Stimulated activated naive CD8-positive, alpha-beta T cell treated with anti-CD3 and anti-CD28 coated beads, Interleukin-15, Interleukin-2, amounts not matched to agents 100 ng/mL and 50 ng/mL, for 24 hours (primary cell): Measurements from ENCODE around the gene SEC61G.
A peak's percentile ranks its signal among the peaks of the same experiment; 100 is the strongest.

Experiments used
- H3K27ac Mint-ChIP-seq: one replicate; pipeline ENCODE4 v1.8.0; 2021; ENCODE audit warnings: mild to moderate bottlenecking, mixed read lengths
- H3K27me3 Mint-ChIP-seq: one replicate; pipeline ENCODE4 v1.8.0; 2021; ENCODE audit warnings: mixed read lengths
- H3K36me3 Mint-ChIP-seq: one replicate; pipeline ENCODE4 v1.8.0; 2021; ENCODE audit warnings: low read depth, mixed read lengths
- H3K4me1 Mint-ChIP-seq: one replicate; pipeline ENCODE4 v1.8.0; 2021; ENCODE audit warnings: low read depth, mixed read lengths
- H3K4me3 Mint-ChIP-seq: one replicate; pipeline ENCODE4 v1.8.0; 2021; ENCODE audit warnings: mild to moderate bottlenecking, mixed read lengths
- H3K9me3 Mint-ChIP-seq: one replicate; pipeline ENCODE4 v1.8.0; 2021; ENCODE audit warnings: mixed read lengths

SEC61G gene

GRCh38 chr7:54778696-54779540 lies 19.9 kb upstream of the SEC61G start:
- H3K27me3 Mint-ChIP-seq: peaks cover 4% of the 10 kb centered on the region
- H3K36me3 Mint-ChIP-seq: peaks cover 6% of the 10 kb centered on the region
- H3K27ac Mint-ChIP-seq: no peak overlapping the region
- no peaks in the 10 kb centered on the region for H3K4me1 Mint-ChIP-seq
- peaks cover 15% of the 10 kb centered on the region for H3K9me3 Mint-ChIP-seq
- H3K4me3 Mint-ChIP-seq: no peak overlapping the region

- H3K9me3 Mint-ChIP-seq: peaks cover 15% of the 10 kb centered on the region
- H3K4me1 Mint-ChIP-seq: no peaks in the 10 kb centered on the region
- H3K36me3 Mint-ChIP-seq: peaks cover 6% of the 10 kb centered on the region
- no peak overlapping the region for H3K4me3 Mint-ChIP-seq
- H3K27ac Mint-ChIP-seq: no peak overlapping the region
- H3K27me3 Mint-ChIP-seq: peaks cover 11% of the 10 kb centered on the region
Observed at GRCh38 chr7:54778166-54778565, 19.2 kb upstream of the SEC61G start.

GRCh38 chr7:54774785-54775740 lies 16.1 kb upstream of the SEC61G start:
- H3K4me1 Mint-ChIP-seq: no peaks in the 10 kb centered on the region
- peaks cover 6% of the 10 kb centered on the region for H3K36me3 Mint-ChIP-seq
- peaks cover 12% of the 10 kb centered on the region for H3K27me3 Mint-ChIP-seq
- no peak overlapping the region for H3K27ac Mint-ChIP-seq
- peaks cover 15% of the 10 kb centered on the region for H3K9me3 Mint-ChIP-seq
- no peak overlapping the region for H3K4me3 Mint-ChIP-seq

- Mint-ChIP-seq H3K9me3 (peaks cover 15% of the 10 kb centered on the region), H3K27me3 (peaks cover 25% of the 10 kb centered on the region), H3K4me3 (peak overlapping the region; percentile 74), H3K36me3 (peaks cover 6% of the 10 kb centered on the region), H3K27ac (peak overlapping the region; percentile 13), H3K4me1 (no peaks in the 10 kb centered on the region)
Observed at GRCh38 chr7:54773472-54774399, 14.7 kb upstream of the SEC61G start.

GRCh38 chr7:54769203-54769602 lies 10.2 kb upstream of the SEC61G start:
- Mint-ChIP-seq H3K4me3 (no peak overlapping the region), H3K27me3 (peaks cover 34% of the 10 kb centered on the region), H3K9me3 (no peaks in the 10 kb centered on the region), H3K27ac (no peak overlapping the region), H3K4me1 (no peaks in the 10 kb centered on the region), H3K36me3 (no peaks in the 10 kb centered on the region)

- Mint-ChIP-seq H3K9me3 (no peaks in the 10 kb centered on the region), H3K4me1 (peaks cover 5% of the 10 kb centered on the region), H3K36me3 (no peaks in the 10 kb centered on the region), H3K27me3 (peaks cover 35% of the 10 kb centered on the region), H3K27ac (no peak overlapping the region), H3K4me3 (no peak overlapping the region)
Observed at GRCh38 chr7:54764861-54765260, 5.8 kb upstream of the SEC61G start.

GRCh38 chr7:54757711-54758110 lies 1.3 kb downstream of the SEC61G start:
- no peaks in the 10 kb centered on the region for H3K9me3 Mint-ChIP-seq
- H3K36me3 Mint-ChIP-seq: peaks cover 36% of the 10 kb centered on the region
- H3K4me1 Mint-ChIP-seq: peaks cover 32% of the 10 kb centered on the region
- H3K4me3 Mint-ChIP-seq: peak overlapping the region; percentile 100
- H3K27ac Mint-ChIP-seq: peak overlapping the region; percentile 94
- H3K27me3 Mint-ChIP-seq: peaks cover 9% of the 10 kb centered on the region

GRCh38 chr7:54749200-54749599 lies 9.8 kb downstream of the SEC61G start:
- peaks cover 66% of the 10 kb centered on the region for H3K36me3 Mint-ChIP-seq
- H3K9me3 Mint-ChIP-seq: no peaks in the 10 kb centered on the region
- peaks cover 6% of the 10 kb centered on the region for H3K4me1 Mint-ChIP-seq
- H3K27ac Mint-ChIP-seq: no peak overlapping the region
- H3K27me3 Mint-ChIP-seq: no peaks in the 10 kb centered on the region
- no peak overlapping the region for H3K4me3 Mint-ChIP-seq

GRCh38 chr7:54747234-54747633 lies 11.8 kb downstream of the SEC61G start:
- no peaks in the 10 kb centered on the region for H3K9me3 Mint-ChIP-seq
- no peaks in the 10 kb centered on the region for H3K4me1 Mint-ChIP-seq
- peaks cover 52% of the 10 kb centered on the region for H3K36me3 Mint-ChIP-seq
- no peak overlapping the region for H3K27ac Mint-ChIP-seq
- H3K27me3 Mint-ChIP-seq: no peaks in the 10 kb centered on the region
- no peak overlapping the region for H3K4me3 Mint-ChIP-seq

GRCh38 chr7:54743580-54743979 lies 15.4 kb downstream of the SEC61G start:
- no peak overlapping the region for H3K4me3 Mint-ChIP-seq
- no peak overlapping the region for H3K27ac Mint-ChIP-seq
- H3K4me1 Mint-ChIP-seq: no peaks in the 10 kb centered on the region
- H3K27me3 Mint-ChIP-seq: no peaks in the 10 kb centered on the region
- H3K9me3 Mint-ChIP-seq: no peaks in the 10 kb centered on the region
- H3K36me3 Mint-ChIP-seq: peaks cover 18% of the 10 kb centered on the region

GRCh38 chr7:54738737-54739136 lies 20.3 kb downstream of the SEC61G start:
- no peaks in the 10 kb centered on the region for H3K27me3 Mint-ChIP-seq
- no peaks in the 10 kb centered on the region for H3K4me1 Mint-ChIP-seq
- no peak overlapping the region for H3K27ac Mint-ChIP-seq

GRCh38 chr7:54729107-54729506 lies 29.9 kb downstream of the SEC61G start:
- no peaks in the 10 kb centered on the region for H3K4me1 Mint-ChIP-seq
- H3K9me3 Mint-ChIP-seq: no peaks in the 10 kb centered on the region
- H3K4me3 Mint-ChIP-seq: no peak overlapping the region
- no peaks in the 10 kb centered on the region for H3K36me3 Mint-ChIP-seq
- no peaks in the 10 kb centered on the region for H3K27me3 Mint-ChIP-seq
- H3K27ac Mint-ChIP-seq: no peak overlapping the region

More at GRCh38 chr7:54738737-54739136, 20.3 kb downstream of the SEC61G start:
- Mint-ChIP-seq H3K4me3 (no peak overlapping the region), H3K9me3 (peaks cover 12% of the 10 kb centered on the region), H3K36me3 (no peaks in the 10 kb centered on the region)

GRCh38 chr7:54728411-54728810 lies 30.6 kb downstream of the SEC61G start:
- Mint-ChIP-seq H3K4me3 (no peak overlapping the region), H3K36me3 (no peaks in the 10 kb centered on the region), H3K9me3 (no peaks in the 10 kb centered on the region), H3K27ac (no peak overlapping the region), H3K4me1 (no peaks in the 10 kb centered on the region), H3K27me3 (no peaks in the 10 kb centered on the region)

- H3K36me3 Mint-ChIP-seq: no peaks in the 10 kb centered on the region
- no peaks in the 10 kb centered on the region for H3K27me3 Mint-ChIP-seq
- H3K4me3 Mint-ChIP-seq: no peak overlapping the region
- no peaks in the 10 kb centered on the region for H3K4me1 Mint-ChIP-seq
- no peak overlapping the region for H3K27ac Mint-ChIP-seq
- H3K9me3 Mint-ChIP-seq: peaks cover 4% of the 10 kb centered on the region
Observed at GRCh38 chr7:54725255-54725654, 33.8 kb downstream of the SEC61G start.
